ENCODE measurements around the gene RASA3. TPM values are rescaled to one million over a fixed set of nuclear protein-coding genes. Genes with fewer than 3 reads are reported as not detected.

RASA3 gene
- total and polyA plus RNA-seq, 2 of the 4 experiments (the other 2 are of a cell fraction), result 21.0 to 31.4 TPM

DNA sequence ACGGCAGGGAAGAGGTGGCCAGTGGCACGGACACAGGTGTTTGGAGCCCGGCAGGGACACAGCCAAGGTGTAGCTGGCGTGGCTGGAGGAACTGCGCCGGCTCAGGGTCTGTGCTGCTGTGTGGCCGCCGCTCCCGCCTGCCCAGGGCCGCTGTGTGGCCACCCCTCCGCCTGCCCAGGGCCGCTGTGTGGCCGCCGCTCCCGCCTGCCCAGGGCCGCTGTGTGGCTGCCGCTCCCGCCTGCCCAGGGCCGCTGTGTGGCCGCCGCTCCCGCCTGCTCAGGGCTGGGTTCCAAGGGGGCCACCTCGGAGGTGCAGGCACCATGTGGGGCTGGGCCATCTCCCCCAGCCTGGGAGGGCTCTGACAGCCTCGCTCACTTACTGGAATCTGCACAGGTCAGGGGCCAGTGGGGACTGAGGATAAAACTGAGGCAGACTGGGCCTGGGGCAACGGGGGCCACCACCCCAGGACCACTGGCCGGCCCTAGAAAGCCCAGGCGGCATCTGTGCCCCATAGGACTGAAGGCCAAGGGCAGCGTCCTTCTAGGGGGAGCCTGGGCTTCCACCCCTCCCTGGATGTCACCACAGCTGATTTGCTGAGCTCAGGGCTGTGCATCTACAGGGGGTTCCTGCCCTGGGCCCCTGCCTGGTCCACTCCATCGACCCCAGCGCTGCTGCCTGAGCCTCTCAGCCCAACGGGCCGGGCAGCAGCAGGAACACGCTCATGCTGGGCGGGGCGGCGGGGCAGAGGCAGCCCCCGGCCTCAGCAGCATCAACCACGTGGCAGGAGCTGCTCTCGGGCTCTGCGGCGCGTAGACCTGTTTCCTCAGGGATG lies 180.1 kb downstream of the RASA3 start:
- no peak overlapping the region for H3K14ac ChIP-seq (replicated peaks; ENCODE audit: low read depth, low read length)
- H3K18ac ChIP-seq (ENCODE audit: low read depth, low read length), result no peak overlapping the region
- TF ChIP-seq CTCF (conservative IDR thresholded peaks at IDR 0.05; ENCODE audit: low read depth, low read length), result no peak
- TF ChIP-seq MAZ (IDR thresholded peaks at IDR 0.05; ENCODE audit: borderline replicate concordance, low read depth, low read length), result no peak
- no peak for TF ChIP-seq RFX5 (IDR thresholded peaks at IDR 0.05; ENCODE audit: low read depth, low read length)
- no peak for TF ChIP-seq CEBPB (IDR thresholded peaks at IDR 0.05; ENCODE audit: low read depth, low read length)
- TF ChIP-seq POLR2A (IDR thresholded peaks at IDR 0.05; ENCODE audit: low read depth, low read length), result no peak
- TF ChIP-seq ELK1 (IDR thresholded peaks at IDR 0.05; ENCODE audit: borderline replicate concordance, low read depth, low read length), result no peak
- TF ChIP-seq, protein P1, sequence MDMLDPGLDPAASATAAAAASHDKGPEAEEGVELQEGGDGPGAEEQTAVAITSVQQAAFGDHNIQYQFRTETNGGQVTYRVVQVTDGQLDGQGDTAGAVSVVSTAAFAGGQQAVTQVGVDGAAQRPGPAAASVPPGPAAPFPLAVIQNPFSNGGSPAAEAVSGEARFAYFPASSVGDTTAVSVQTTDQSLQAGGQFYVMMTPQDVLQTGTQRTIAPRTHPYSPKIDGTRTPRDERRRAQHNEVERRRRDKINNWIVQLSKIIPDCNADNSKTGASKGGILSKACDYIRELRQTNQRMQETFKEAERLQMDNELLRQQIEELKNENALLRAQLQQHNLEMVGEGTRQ (IDR thresholded peaks at IDR 0.05; ENCODE audit: low read depth, low read length), result no peak
- TF ChIP-seq FOS (IDR thresholded peaks at IDR 0.05; ENCODE audit: low read depth, low read length), result no peak
- TF ChIP-seq MAFK (IDR thresholded peaks at IDR 0.05; ENCODE audit: low read depth, low read length), result no peak
- TF ChIP-seq SMC3 (IDR thresholded peaks at IDR 0.05; ENCODE audit: low read depth, low read length), result no peak
- TF ChIP-seq BHLHE40 (IDR thresholded peaks at IDR 0.05; ENCODE audit: low read depth, low read length), result no peak
- no peak for TF ChIP-seq RAD21 (IDR thresholded peaks at IDR 0.05; ENCODE audit: low read length)
- no peak for TF ChIP-seq NFE2L2 (IDR thresholded peaks at IDR 0.05; ENCODE audit: low read depth, low read length)
- no peak for TF ChIP-seq CHD1 (IDR thresholded peaks at IDR 0.05; ENCODE audit: low read depth, low read length)
- H2AK9ac ChIP-seq (replicated peaks; ENCODE audit: low read depth, low read length, poor library complexity), result no peak overlapping the region
- H3K9me1 ChIP-seq (ENCODE audit: insufficient read depth, low read length), result peaks cover 10% of the 10 kb centered on the region
- no TSS peak for BruUV-seq (replicated peaks)
- POLR2A ChIA-PET (ENCODE audit: unreplicated experiment), result no interaction called here
- no peak overlapping the region for H4K5ac ChIP-seq (ENCODE audit: low read depth, low read length)
- no peak for DNase-seq
- H3K79me1 ChIP-seq (ENCODE audit: low read depth in 1 of 2, low read length in 2 of 2), result peaks cover 0 to 35% of the 10 kb centered on the region in 2 experiments; a peak in 3 of 4 replicates
- WGBS, 2 experiments (ENCODE audit: extremely low coverage in 2 of 2, insufficient read length in 1 of 2), result 94% methylated on average over 32 of the region's 42 CpGs; no CpG with 5 or more reads in 1 of the 2 experiments
- H4K91ac ChIP-seq (ENCODE audit: insufficient read depth, low read depth, low read length), result no peak overlapping the region
- no peak overlapping the region for H2BK20ac ChIP-seq (ENCODE audit: low read depth, low read length)
- ATAC-seq (ENCODE audit: low read depth), result no peak
- H2BK120ac ChIP-seq (ENCODE audit: low read depth, low read length), result no peak overlapping the region
- H2BK5ac ChIP-seq (ENCODE audit: low read depth, low read length, poor library complexity, severe bottlenecking), result no peak overlapping the region
- no peak overlapping the region for H2BK15ac ChIP-seq (ENCODE audit: low read depth, low read length)
- dilution Hi-C loops (cut with HindIII; ENCODE audit: low sequenced_read_pairs, unreplicated experiment), result no loop called here
- H2AK5ac ChIP-seq (ENCODE audit: low read depth, low read length), result no peak overlapping the region
- H3K9me3 ChIP-seq (ENCODE audit: control insufficient read depth, insufficient read depth, low read length), result peaks cover 10% of the 10 kb centered on the region; the same call in 1 of the 2 replicates
- no peak overlapping the region for H2AFZ ChIP-seq (replicated peaks; ENCODE audit: low read length, poor library complexity)
- H3K4ac ChIP-seq (ENCODE audit: low read depth, low read length), result no peak overlapping the region
- H3K4me3 ChIP-seq (ENCODE audit: insufficient read depth, low read depth, low read length), result no peak overlapping the region
- no peak overlapping the region for H3K9ac ChIP-seq (ENCODE audit: low read depth, low read length)
- H3K23ac ChIP-seq (ENCODE audit: low read depth, low read length), result no peak overlapping the region
- H3K36me3 ChIP-seq (ENCODE audit: control insufficient read depth, insufficient read depth, low read length), result peaks cover 33% of the 10 kb centered on the region
- H4K20me1 ChIP-seq (ENCODE audit: insufficient read depth, low read length), result peaks cover 10% of the 10 kb centered on the region
- CTCF ChIA-PET, result no interaction called here
- in situ Hi-C loops (cut with MboI; ENCODE audit: low sequenced_read_pairs), result no loop called here
- peaks cover 13% of the 10 kb centered on the region for H3K4me1 ChIP-seq (ENCODE audit: control insufficient read depth, insufficient read depth, low read length)
- no peak overlapping the region for H3K56ac ChIP-seq (ENCODE audit: extremely low read depth, insufficient read depth, low read length)
- H3K27ac ChIP-seq (ENCODE audit: insufficient read depth, low read length), result no peak overlapping the region
- no peaks in the 10 kb centered on the region for H3K27me3 ChIP-seq (ENCODE audit: control insufficient read depth, insufficient read depth, low read length)
- no peak overlapping the region for H4K8ac ChIP-seq (ENCODE audit: low read depth in 2 of 2, low read length in 2 of 2)
- H3K4me2 ChIP-seq (ENCODE audit: low read depth, low read length), result no peak overlapping the region
- intact Hi-C loops (cut with micrococcal nuclease), result no loop called here

All from IMR-90 (cell line).